Parathyroid adenoma (tissue), 2 donors: ENCODE results near the gene RFC1.

Experiments used
- H2AFZ ChIP-seq: fragments of 300-600 bp; sonication (generic); one replicate; pipeline ENCODE4 v1.7.0; 2017; ENCODE audit warnings: antibody characterized with exemption, mild to moderate bottlenecking
- H3K27ac ChIP-seq: fragments of 300-600 bp; sonication (generic); one replicate; pipeline ENCODE4 v1.7.0; 2017
- H3K27me3 ChIP-seq: fragments of 300-600 bp; sonication (generic); one replicate; pipeline ENCODE4 v1.7.0; 2017; ENCODE audit warnings: low read length; ENCODE audit not compliant: control insufficient read depth, insufficient read depth
- H3K36me3 ChIP-seq: fragments of 300-600 bp; sonication (generic); one replicate; pipeline ENCODE4 v1.7.0; 2017; ENCODE audit warnings: low read length; ENCODE audit not compliant: control insufficient read depth, insufficient read depth
- H3K4me1 ChIP-seq: fragments of 300-600 bp; sonication (generic); one replicate; pipeline ENCODE4 v1.7.0; 2017; ENCODE audit warnings: control low read depth
- H3K4me2 ChIP-seq: fragments of 300-600 bp; sonication (generic); one replicate; pipeline ENCODE4 v1.7.0; 2017; ENCODE audit warnings: low read length
- H3K4me3 ChIP-seq: fragments of 300-600 bp; sonication (generic); one replicate; pipeline ENCODE4 v1.7.0; 2017; ENCODE audit warnings: low read depth, low read length
- H3K79me2 ChIP-seq: fragments of 300-600 bp; sonication (generic); one replicate; pipeline ENCODE4 v1.7.0; 2017; ENCODE audit warnings: control low read depth
- H3K9ac ChIP-seq: fragments of 300-600 bp; sonication (generic); one replicate; pipeline ENCODE4 v1.7.0; 2017; ENCODE audit warnings: mild to moderate bottlenecking
- H3K9me3 ChIP-seq: fragments of 300-600 bp; sonication (generic); one replicate; pipeline ENCODE4 v1.7.0; 2017; ENCODE audit warnings: low read length; ENCODE audit not compliant: control insufficient read depth
- CTCF ChIP-seq: fragments of 300-600 bp; sonication (generic); IDR thresholded peaks from one replicate; pipeline ENCODE4 v1.7.0; 2017; ENCODE audit warnings: antibody characterized with exemption, mild to moderate bottlenecking
- donor health status: primary hyperparathyroidism.

RFC1 gene

GRCh38 chr4:39243462-39243861 lies 122.7 kb downstream of the RFC1 start:
- no peaks in the 10 kb centered on the region for H3K9me3 ChIP-seq
- H3K27ac ChIP-seq, result no peak overlapping the region
- H3K4me3 ChIP-seq, result no peak overlapping the region
- H2AFZ ChIP-seq, result no peak overlapping the region
- H3K36me3 ChIP-seq, result no peaks in the 10 kb centered on the region
- no peak overlapping the region for H3K9ac ChIP-seq
- no peaks in the 10 kb centered on the region for H3K27me3 ChIP-seq
- no peaks in the 10 kb centered on the region for H3K79me2 ChIP-seq
- no peak overlapping the region for H3K4me2 ChIP-seq
- TF ChIP-seq CTCF, result no peak
- no peaks in the 10 kb centered on the region for H3K4me1 ChIP-seq
